GM23338 (cell line): Measurements from ENCODE around the gene SSTR4.

Experiments used
- CREB1 ChIP-seq: fragments of 250-450 bp; sonication (Bioruptor Pico); IDR thresholded peaks from 2 replicates; pipeline ENCODE4 v1.5.0; 2020; ENCODE audit warnings: low read depth, mild to moderate bottlenecking, moderate library complexity
- EZH2 ChIP-seq: fragments of 200-600 bp; sonication (generic); IDR thresholded peaks from one replicate; pipeline ENCODE4 v1.8.0; 2017; ENCODE audit warnings: antibody characterized with exemption, mild to moderate bottlenecking, low read depth; ENCODE audit not compliant: unreplicated experiment
- EZH2phosphoT487 ChIP-seq: fragments of 200-600 bp; sonication (generic); IDR thresholded peaks from one replicate; pipeline ENCODE4 v1.8.1; 2018; ENCODE audit warnings: antibody characterized with exemption; ENCODE audit not compliant: unreplicated experiment
- JUNB ChIP-seq: IDR thresholded peaks from one replicate; pipeline ENCODE4 v1.6.1; 2016; ENCODE audit warnings: antibody characterized with exemption; ENCODE audit not compliant: unreplicated experiment
- NANOG ChIP-seq: IDR thresholded peaks from 2 replicates; pipeline ENCODE4 v1.6.1; 2016; ENCODE audit warnings: antibody characterized with exemption, borderline replicate concordance
- POLR2AphosphoS5 ChIP-seq: IDR thresholded peaks from 2 replicates; pipeline ENCODE4 v1.6.1; 2016; ENCODE audit warnings: antibody characterized with exemption, low read depth
- STAT1 ChIP-seq: IDR thresholded peaks from one replicate; pipeline ENCODE4 v1.6.1; 2016; ENCODE audit warnings: antibody characterized with exemption; ENCODE audit not compliant: unreplicated experiment
- ZNF114 ChIP-seq: fragments of 250-450 bp; sonication (Bioruptor Pico); IDR thresholded peaks from 2 replicates; pipeline ENCODE4 v1.5.0; 2020; ENCODE audit warnings: mild to moderate bottlenecking, moderate library complexity
- ZNF331 ChIP-seq: fragments of 250-450 bp; sonication (Bioruptor Pico); IDR thresholded peaks from 2 replicates; pipeline ENCODE4 v1.5.0; 2020; ENCODE audit warnings: low read depth, mild to moderate bottlenecking, moderate library complexity
- ZNF462 ChIP-seq: fragments of 250-450 bp; sonication (Bioruptor Pico); IDR thresholded peaks from 2 replicates; pipeline ENCODE4 v1.5.0; 2020; ENCODE audit warnings: mild to moderate bottlenecking, moderate library complexity
- TF ChIP-seq, protein P1 (sequence below), 2 experiments: fragments of 200-600 bp in 1 of 2; sonication (generic) in 1 of 2; conservative IDR thresholded peaks; 2 replicates each; pipeline versions ENCODE4 v1.5.1 to v1.6.1; 2016 to 2017; ENCODE audit warnings: antibody characterized with exemption in 2 of 2, low read depth in 2 of 2, mild to moderate bottlenecking in 2 of 2, moderate library complexity in 1 of 2
- TF ChIP-seq, protein P2 (sequence below): IDR thresholded peaks from one replicate; pipeline ENCODE4 v1.6.1; 2018; ENCODE audit warnings: antibody characterized with exemption; ENCODE audit not compliant: unreplicated experiment
- TF ChIP-seq, protein P3 (sequence below): IDR thresholded peaks from 2 replicates; pipeline ENCODE4 v1.6.1; 2016; ENCODE audit warnings: antibody characterized with exemption

GRCh38 chr20:23036371-23036770, 1.3 kb downstream of the SSTR4 start:
- TF ChIP-seq, protein P1, sequence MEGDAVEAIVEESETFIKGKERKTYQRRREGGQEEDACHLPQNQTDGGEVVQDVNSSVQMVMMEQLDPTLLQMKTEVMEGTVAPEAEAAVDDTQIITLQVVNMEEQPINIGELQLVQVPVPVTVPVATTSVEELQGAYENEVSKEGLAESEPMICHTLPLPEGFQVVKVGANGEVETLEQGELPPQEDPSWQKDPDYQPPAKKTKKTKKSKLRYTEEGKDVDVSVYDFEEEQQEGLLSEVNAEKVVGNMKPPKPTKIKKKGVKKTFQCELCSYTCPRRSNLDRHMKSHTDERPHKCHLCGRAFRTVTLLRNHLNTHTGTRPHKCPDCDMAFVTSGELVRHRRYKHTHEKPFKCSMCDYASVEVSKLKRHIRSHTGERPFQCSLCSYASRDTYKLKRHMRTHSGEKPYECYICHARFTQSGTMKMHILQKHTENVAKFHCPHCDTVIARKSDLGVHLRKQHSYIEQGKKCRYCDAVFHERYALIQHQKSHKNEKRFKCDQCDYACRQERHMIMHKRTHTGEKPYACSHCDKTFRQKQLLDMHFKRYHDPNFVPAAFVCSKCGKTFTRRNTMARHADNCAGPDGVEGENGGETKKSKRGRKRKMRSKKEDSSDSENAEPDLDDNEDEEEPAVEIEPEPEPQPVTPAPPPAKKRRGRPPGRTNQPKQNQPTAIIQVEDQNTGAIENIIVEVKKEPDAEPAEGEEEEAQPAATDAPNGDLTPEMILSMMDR (conservative IDR thresholded peaks at IDR 0.05; ENCODE audit: low read depth in 2 of 2), result no peak
- TF ChIP-seq POLR2AphosphoS5 (no peak), EZH2 (no peak), EZH2phosphoT487 (no peak), STAT1 (no peak), CREB1 (CRISPR knock-in tag) (no peak), JUNB (no peak), ZNF462 (no peak), ZNF331 (CRISPR knock-in tag) (no peak), NANOG (no peak), ZNF114 (CRISPR knock-in tag) (no peak)
- TF ChIP-seq, protein P2, sequence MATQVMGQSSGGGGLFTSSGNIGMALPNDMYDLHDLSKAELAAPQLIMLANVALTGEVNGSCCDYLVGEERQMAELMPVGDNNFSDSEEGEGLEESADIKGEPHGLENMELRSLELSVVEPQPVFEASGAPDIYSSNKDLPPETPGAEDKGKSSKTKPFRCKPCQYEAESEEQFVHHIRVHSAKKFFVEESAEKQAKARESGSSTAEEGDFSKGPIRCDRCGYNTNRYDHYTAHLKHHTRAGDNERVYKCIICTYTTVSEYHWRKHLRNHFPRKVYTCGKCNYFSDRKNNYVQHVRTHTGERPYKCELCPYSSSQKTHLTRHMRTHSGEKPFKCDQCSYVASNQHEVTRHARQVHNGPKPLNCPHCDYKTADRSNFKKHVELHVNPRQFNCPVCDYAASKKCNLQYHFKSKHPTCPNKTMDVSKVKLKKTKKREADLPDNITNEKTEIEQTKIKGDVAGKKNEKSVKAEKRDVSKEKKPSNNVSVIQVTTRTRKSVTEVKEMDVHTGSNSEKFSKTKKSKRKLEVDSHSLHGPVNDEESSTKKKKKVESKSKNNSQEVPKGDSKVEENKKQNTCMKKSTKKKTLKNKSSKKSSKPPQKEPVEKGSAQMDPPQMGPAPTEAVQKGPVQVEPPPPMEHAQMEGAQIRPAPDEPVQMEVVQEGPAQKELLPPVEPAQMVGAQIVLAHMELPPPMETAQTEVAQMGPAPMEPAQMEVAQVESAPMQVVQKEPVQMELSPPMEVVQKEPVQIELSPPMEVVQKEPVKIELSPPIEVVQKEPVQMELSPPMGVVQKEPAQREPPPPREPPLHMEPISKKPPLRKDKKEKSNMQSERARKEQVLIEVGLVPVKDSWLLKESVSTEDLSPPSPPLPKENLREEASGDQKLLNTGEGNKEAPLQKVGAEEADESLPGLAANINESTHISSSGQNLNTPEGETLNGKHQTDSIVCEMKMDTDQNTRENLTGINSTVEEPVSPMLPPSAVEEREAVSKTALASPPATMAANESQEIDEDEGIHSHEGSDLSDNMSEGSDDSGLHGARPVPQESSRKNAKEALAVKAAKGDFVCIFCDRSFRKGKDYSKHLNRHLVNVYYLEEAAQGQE, result no peak
- TF ChIP-seq, protein P3, sequence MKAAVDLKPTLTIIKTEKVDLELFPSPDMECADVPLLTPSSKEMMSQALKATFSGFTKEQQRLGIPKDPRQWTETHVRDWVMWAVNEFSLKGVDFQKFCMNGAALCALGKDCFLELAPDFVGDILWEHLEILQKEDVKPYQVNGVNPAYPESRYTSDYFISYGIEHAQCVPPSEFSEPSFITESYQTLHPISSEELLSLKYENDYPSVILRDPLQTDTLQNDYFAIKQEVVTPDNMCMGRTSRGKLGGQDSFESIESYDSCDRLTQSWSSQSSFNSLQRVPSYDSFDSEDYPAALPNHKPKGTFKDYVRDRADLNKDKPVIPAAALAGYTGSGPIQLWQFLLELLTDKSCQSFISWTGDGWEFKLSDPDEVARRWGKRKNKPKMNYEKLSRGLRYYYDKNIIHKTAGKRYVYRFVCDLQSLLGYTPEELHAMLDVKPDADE, result no peak
